ENCODE data around the gene EBF3.

Gene EBF3

GRCh38 chr10:129788215-129788614 is 175.9 kb downstream of the EBF3 start:
- no peak for DNase-seq (ENCODE audit: low spot score)
- no peak overlapping the region for H3K27ac ChIP-seq (replicated peaks; ENCODE audit: low read length)

GRCh38 chr10:129787557-129787956 is 176.5 kb downstream of the EBF3 start:
- H2AK5ac ChIP-seq (ENCODE audit: low read depth, low read length): no peak overlapping the region
- H3K79me1 ChIP-seq (ENCODE audit: low read depth, low read length): no peaks in the 10 kb centered on the region
- H3K18ac ChIP-seq (ENCODE audit: low read length): no peak overlapping the region
- no peak overlapping the region for H4K91ac ChIP-seq (ENCODE audit: low read depth, low read length, poor library complexity)
- H3K9ac ChIP-seq (ENCODE audit: low read depth, low read length, poor library complexity): no peak overlapping the region
- no peak overlapping the region for H2BK12ac ChIP-seq (ENCODE audit: low read length)
- no peak for DNase-seq (ENCODE audit: low spot score)
- H2BK120ac ChIP-seq (ENCODE audit: low read depth, low read length): no peak overlapping the region
- H3K27me3 ChIP-seq (ENCODE audit: control insufficient read depth in 3 of 3, insufficient read depth in 3 of 3, low read depth in 1 of 3, low read length in 3 of 3): no peaks in the 10 kb centered on the region
- H3K36me3 ChIP-seq (replicated peaks in 1 of 2; ENCODE audit: control insufficient read depth in 2 of 2, insufficient read depth in 2 of 2, low read length in 2 of 2): no peaks in the 10 kb centered on the region
- no peak overlapping the region for H3K27ac ChIP-seq (replicated peaks; ENCODE audit: low read length)
- H3K4me2 ChIP-seq (ENCODE audit: insufficient read depth, low read length, poor library complexity, severe bottlenecking): no peak overlapping the region
- H3K4ac ChIP-seq (ENCODE audit: low read length): no peak overlapping the region
- H2AFZ ChIP-seq (ENCODE audit: low read length): no peak overlapping the region
- H2BK5ac ChIP-seq (ENCODE audit: low read length): no peak overlapping the region
- no peak overlapping the region for H2BK15ac ChIP-seq (ENCODE audit: low read length)
- H4K8ac ChIP-seq (ENCODE audit: low read depth, low read length): no peak overlapping the region
- no CpG with 5 or more reads among the region's 5 CpGs for WGBS, 2 donors (ENCODE audit: extremely low coverage in 2 of 2, insufficient read length in 2 of 2, insufficient replicate concordance in 1 of 2)
- H3K23ac ChIP-seq (ENCODE audit: low read depth, low read length, poor library complexity): no peak overlapping the region
- no peaks in the 10 kb centered on the region for H3K9me3 ChIP-seq (replicated peaks in 1 of 2; ENCODE audit: control insufficient read depth in 2 of 2, insufficient read depth in 1 of 2, low read depth in 1 of 2, low read length in 2 of 2)
- H3K4me1 ChIP-seq (ENCODE audit: control insufficient read depth in 2 of 2, insufficient read depth in 1 of 2, low read depth in 1 of 2, low read length in 2 of 2): no peaks in the 10 kb centered on the region
- no peak overlapping the region for H3K4me3 ChIP-seq (ENCODE audit: low read length in 2 of 2)
- H3K14ac ChIP-seq (ENCODE audit: low read length): no peak overlapping the region

More at GRCh38 chr10:129788215-129788614, 175.9 kb downstream of the EBF3 start:
- Histone ChIP-seq H3K18ac (ENCODE audit: low read length) (peak overlapping the region; percentile 8), H2BK5ac (ENCODE audit: low read length) (no peak overlapping the region), H3K9ac (ENCODE audit: low read depth, low read length, poor library complexity) (no peak overlapping the region), H3K4me3 (ENCODE audit: low read length in 2 of 2) (no peak overlapping the region), H3K79me1 (ENCODE audit: low read depth, low read length) (no peaks in the 10 kb centered on the region), H3K4ac (ENCODE audit: low read length) (no peak overlapping the region), H2BK15ac (ENCODE audit: low read length) (no peak overlapping the region), H3K4me1 (ENCODE audit: control insufficient read depth in 2 of 2, insufficient read depth in 1 of 2, low read depth in 1 of 2, low read length in 2 of 2) (no peaks in the 10 kb centered on the region), H3K36me3 (replicated peaks in 1 of 2; ENCODE audit: control insufficient read depth in 2 of 2, insufficient read depth in 2 of 2, low read length in 2 of 2) (peaks cover 0 to 2% of the 10 kb centered on the region in 2 donors), H3K9me3 (replicated peaks in 1 of 2; ENCODE audit: control insufficient read depth in 2 of 2, insufficient read depth in 1 of 2, low read depth in 1 of 2, low read length in 2 of 2) (peaks cover 0 to 2% of the 10 kb centered on the region in 2 donors), H2AK5ac (ENCODE audit: low read depth, low read length) (no peak overlapping the region), H3K4me2 (ENCODE audit: insufficient read depth, low read length, poor library complexity, severe bottlenecking) (no peak overlapping the region), H4K8ac (ENCODE audit: low read depth, low read length) (no peak overlapping the region), H3K23ac (ENCODE audit: low read depth, low read length, poor library complexity) (no peak overlapping the region), H3K14ac (ENCODE audit: low read length) (no peak overlapping the region), H4K91ac (ENCODE audit: low read depth, low read length, poor library complexity) (no peak overlapping the region), H2BK12ac (ENCODE audit: low read length) (no peak overlapping the region), H2AFZ (ENCODE audit: low read length) (no peak overlapping the region), H3K27me3 (ENCODE audit: control insufficient read depth in 3 of 3, insufficient read depth in 3 of 3, low read depth in 1 of 3, low read length in 3 of 3) (no peaks in the 10 kb centered on the region), H2BK120ac (ENCODE audit: low read depth, low read length) (no peak overlapping the region)
- WGBS, 2 donors (ENCODE audit: extremely low coverage in 2 of 2, insufficient read length in 2 of 2, insufficient replicate concordance in 1 of 2): no CpG with 5 or more reads among the region's 10 CpGs

DNA sequence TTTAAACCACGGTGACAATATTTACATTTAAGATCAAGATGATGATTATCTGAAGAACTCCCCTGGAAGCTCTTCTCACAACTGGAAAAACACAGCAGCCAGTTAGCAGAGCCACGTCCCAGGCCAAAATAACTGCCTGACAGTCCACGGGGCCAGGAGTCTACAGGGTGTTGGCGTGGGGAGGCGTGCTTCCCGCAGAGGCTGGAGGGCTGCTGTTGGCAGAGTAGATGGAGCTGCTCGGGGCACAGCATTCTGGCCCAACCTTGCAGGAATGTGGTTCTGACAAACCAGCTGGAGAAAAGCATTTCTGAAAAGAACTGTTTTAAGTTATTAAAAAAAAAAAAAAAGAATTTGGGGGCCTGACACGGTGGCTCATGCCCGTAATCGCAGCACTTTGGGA is 177.9 kb downstream of the EBF3 start:
- no peak overlapping the region for H3K27ac ChIP-seq (replicated peaks; ENCODE audit: low read length)
- WGBS, 2 donors (ENCODE audit: extremely low coverage in 2 of 2, insufficient read length in 2 of 2, insufficient replicate concordance in 1 of 2): no CpG with 5 or more reads among the region's 10 CpGs
- DNase-seq (ENCODE audit: low spot score): no peak

DNA sequence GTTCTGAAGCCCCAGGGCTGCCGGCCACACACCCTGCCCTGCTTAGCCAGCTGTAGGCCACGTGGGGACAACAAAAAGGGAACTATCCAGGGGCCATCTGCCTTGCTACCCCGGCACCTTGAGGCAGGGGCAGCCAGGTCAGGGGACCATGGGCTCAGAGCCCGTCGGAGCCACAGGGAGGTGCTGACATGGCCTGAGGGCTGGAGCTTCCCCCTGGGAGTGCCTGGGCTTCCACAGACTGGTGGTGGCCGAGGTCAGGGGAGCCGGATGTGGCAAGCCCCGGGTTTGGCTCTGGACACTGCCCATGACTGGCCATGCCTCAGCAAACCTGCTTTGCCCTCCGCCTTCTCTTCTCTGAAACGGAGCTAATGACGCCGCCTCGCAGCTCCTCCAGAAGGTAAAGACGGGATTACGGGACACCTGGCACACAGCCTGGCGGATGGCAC is 178.5 kb downstream of the EBF3 start:
- H4K8ac ChIP-seq (ENCODE audit: low read depth, low read length): no peak overlapping the region
- no peak overlapping the region for H2BK5ac ChIP-seq (ENCODE audit: low read length)
- no peak for DNase-seq (ENCODE audit: low spot score)

More for the DNA sequence above, 177.9 kb downstream of the EBF3 start:
- Histone ChIP-seq H3K9me3 (replicated peaks in 1 of 2; ENCODE audit: control insufficient read depth in 2 of 2, insufficient read depth in 1 of 2, low read depth in 1 of 2, low read length in 2 of 2) (no peaks in the 10 kb centered on the region), H2AK5ac (ENCODE audit: low read depth, low read length) (peak overlapping the region; percentile 34), H3K36me3 (replicated peaks in 1 of 2; ENCODE audit: control insufficient read depth in 2 of 2, insufficient read depth in 2 of 2, low read length in 2 of 2) (no peaks in the 10 kb centered on the region), H3K9ac (ENCODE audit: low read depth, low read length, poor library complexity) (no peak overlapping the region), H3K4ac (ENCODE audit: low read length) (no peak overlapping the region), H4K91ac (ENCODE audit: low read depth, low read length, poor library complexity) (no peak overlapping the region), H3K4me3 (ENCODE audit: low read length in 2 of 2) (no peak overlapping the region), H3K18ac (ENCODE audit: low read length) (peak overlapping the region; percentile 29), H2BK15ac (ENCODE audit: low read length) (no peak overlapping the region), H4K8ac (ENCODE audit: low read depth, low read length) (no peak overlapping the region), H3K23ac (ENCODE audit: low read depth, low read length, poor library complexity) (no peak overlapping the region), H2BK5ac (ENCODE audit: low read length) (no peak overlapping the region), H3K27me3 (ENCODE audit: control insufficient read depth in 3 of 3, insufficient read depth in 3 of 3, low read depth in 1 of 3, low read length in 3 of 3) (no peaks in the 10 kb centered on the region), H3K4me2 (ENCODE audit: insufficient read depth, low read length, poor library complexity, severe bottlenecking) (no peak overlapping the region), H3K4me1 (ENCODE audit: control insufficient read depth in 2 of 2, insufficient read depth in 1 of 2, low read depth in 1 of 2, low read length in 2 of 2) (no peaks in the 10 kb centered on the region), H3K14ac (ENCODE audit: low read length) (no peak overlapping the region), H2BK12ac (ENCODE audit: low read length) (no peak overlapping the region), H2BK120ac (ENCODE audit: low read depth, low read length) (no peak overlapping the region), H3K79me1 (ENCODE audit: low read depth, low read length) (no peaks in the 10 kb centered on the region), H2AFZ (ENCODE audit: low read length) (no peak overlapping the region)

More for the DNA sequence above, 178.5 kb downstream of the EBF3 start:
- Histone ChIP-seq H3K9ac (ENCODE audit: low read depth, low read length, poor library complexity) (no peak overlapping the region), H3K23ac (ENCODE audit: low read depth, low read length, poor library complexity) (no peak overlapping the region), H2AFZ (ENCODE audit: low read length) (no peak overlapping the region), H4K91ac (ENCODE audit: low read depth, low read length, poor library complexity) (no peak overlapping the region), H3K14ac (ENCODE audit: low read length) (peak overlapping the region; percentile 63), H3K27ac (replicated peaks; ENCODE audit: low read length) (no peak overlapping the region), H3K79me1 (ENCODE audit: low read depth, low read length) (no peaks in the 10 kb centered on the region), H2BK12ac (ENCODE audit: low read length) (no peak overlapping the region), H3K27me3 (ENCODE audit: control insufficient read depth in 3 of 3, insufficient read depth in 3 of 3, low read depth in 1 of 3, low read length in 3 of 3) (no peaks in the 10 kb centered on the region), H3K18ac (ENCODE audit: low read length) (peak overlapping the region; percentile 52), H3K4me3 (ENCODE audit: low read length in 2 of 2) (no peak overlapping the region), H3K9me3 (replicated peaks in 1 of 2; ENCODE audit: control insufficient read depth in 2 of 2, insufficient read depth in 1 of 2, low read depth in 1 of 2, low read length in 2 of 2) (no peaks in the 10 kb centered on the region), H3K4me1 (ENCODE audit: control insufficient read depth in 2 of 2, insufficient read depth in 1 of 2, low read depth in 1 of 2, low read length in 2 of 2) (no peaks in the 10 kb centered on the region), H3K4ac (ENCODE audit: low read length) (no peak overlapping the region), H2BK120ac (ENCODE audit: low read depth, low read length) (no peak overlapping the region), H2AK5ac (ENCODE audit: low read depth, low read length) (peak overlapping the region; percentile 63), H3K36me3 (replicated peaks in 1 of 2; ENCODE audit: control insufficient read depth in 2 of 2, insufficient read depth in 2 of 2, low read length in 2 of 2) (no peaks in the 10 kb centered on the region), H2BK15ac (ENCODE audit: low read length) (no peak overlapping the region), H3K4me2 (ENCODE audit: insufficient read depth, low read length, poor library complexity, severe bottlenecking) (no peak overlapping the region)
- no CpG with 5 or more reads among the region's 16 CpGs for WGBS, 2 donors (ENCODE audit: extremely low coverage in 2 of 2, insufficient read length in 2 of 2, insufficient replicate concordance in 1 of 2)

Data from neuronal stem cell (in vitro differentiated cells).